Small intestine (tissue), 7 donors: Measurements from ENCODE around the gene MPL. TPM values are rescaled to one million over a fixed set of nuclear protein-coding genes. Genes with fewer than 3 reads are reported as not detected.

Experiments used
- DNase-seq, 2 donors: peaks; one replicate each; pipeline versions ENCODE4 v3.0.0 to v3.0.0-alpha.2; 2013
- FAIRE-seq: peaks from 2 replicates; lab custom pipeline; 2012; peaks lifted over from hg19 to GRCh38; lab: Jason Lieb, UNC
- H3K27ac ChIP-seq, 3 donors: one replicate each; pipeline ENCODE4 v1.5.1; 2013; ENCODE audit warnings: low read length in 2 of 3, mild to moderate bottlenecking in 2 of 3, control low read depth in 1 of 3, inconsistent platforms in 1 of 3, low read depth in 1 of 3, moderate library complexity in 1 of 3
- H3K27me3 ChIP-seq, 3 donors: one replicate each; pipeline ENCODE4 v1.6.1; 2013; ENCODE audit warnings: low read length in 3 of 3, inconsistent platforms in 1 of 3; ENCODE audit not compliant: control insufficient read depth in 3 of 3, insufficient read depth in 3 of 3
- H3K36me3 ChIP-seq, 3 donors: one replicate each; pipeline ENCODE4 v1.6.1; 2013; ENCODE audit warnings: low read length in 3 of 3, inconsistent platforms in 1 of 3, low read depth in 1 of 3, mild to moderate bottlenecking in 1 of 3, moderate library complexity in 1 of 3; ENCODE audit not compliant: control insufficient read depth in 3 of 3, insufficient read depth in 2 of 3
- H3K4me1 ChIP-seq, 3 donors: one replicate each; pipeline ENCODE4 v1.6.1; 2013; ENCODE audit warnings: low read length in 2 of 3, inconsistent platforms in 1 of 3, low read depth in 1 of 3, mild to moderate bottlenecking in 1 of 3, moderate library complexity in 1 of 3; ENCODE audit not compliant: control insufficient read depth in 3 of 3, insufficient read depth in 2 of 3
- H3K4me3 ChIP-seq, 3 donors: one replicate each; pipeline ENCODE4 v1.5.1; 2013; ENCODE audit warnings: low read length in 3 of 3, control low read depth in 1 of 3, inconsistent platforms in 1 of 3, low read depth in 1 of 3, mild to moderate bottlenecking in 1 of 3, moderate library complexity in 1 of 3
- H3K9me3 ChIP-seq, 2 donors: one replicate each; pipeline ENCODE4 v1.6.1; 2013; ENCODE audit warnings: low read depth in 1 of 2, low read length in 1 of 2; ENCODE audit not compliant: control insufficient read depth in 2 of 2, insufficient read depth in 1 of 2
- WGBS, 3 donors: extraction: QIAGEN DNeasy Blood & Tissue Kit; methylation state at CpG; one replicate each; pipeline ENCODE4 v1.1.7; 2013; 5-methylcytosine and 5-hydroxymethylcytosine counted together
- polyA plus RNA-seq, 4 donors: library from polyadenylated mRNA; stranded (reverse) in 3 of 4; unstranded in 1 of 4; fragments of 200-250 nt in 3 of 4; fragments of 120-200 nt in 1 of 4; gene quantifications; one replicate each; pipeline versions ENCODE4 v1.2.1 to v1.2.3, GENCODE V29; 2013
- donor health status: healthy with polysubstance abuse.
- donor health status: control.
- donor health status: control.
- donor health status: Bipolar disorder and iron deficiency.
- donor health status: healthy.

The MPL gene
- polyA plus RNA-seq, 4 donors = 0.16 TPM; not detected in 3

DNA sequence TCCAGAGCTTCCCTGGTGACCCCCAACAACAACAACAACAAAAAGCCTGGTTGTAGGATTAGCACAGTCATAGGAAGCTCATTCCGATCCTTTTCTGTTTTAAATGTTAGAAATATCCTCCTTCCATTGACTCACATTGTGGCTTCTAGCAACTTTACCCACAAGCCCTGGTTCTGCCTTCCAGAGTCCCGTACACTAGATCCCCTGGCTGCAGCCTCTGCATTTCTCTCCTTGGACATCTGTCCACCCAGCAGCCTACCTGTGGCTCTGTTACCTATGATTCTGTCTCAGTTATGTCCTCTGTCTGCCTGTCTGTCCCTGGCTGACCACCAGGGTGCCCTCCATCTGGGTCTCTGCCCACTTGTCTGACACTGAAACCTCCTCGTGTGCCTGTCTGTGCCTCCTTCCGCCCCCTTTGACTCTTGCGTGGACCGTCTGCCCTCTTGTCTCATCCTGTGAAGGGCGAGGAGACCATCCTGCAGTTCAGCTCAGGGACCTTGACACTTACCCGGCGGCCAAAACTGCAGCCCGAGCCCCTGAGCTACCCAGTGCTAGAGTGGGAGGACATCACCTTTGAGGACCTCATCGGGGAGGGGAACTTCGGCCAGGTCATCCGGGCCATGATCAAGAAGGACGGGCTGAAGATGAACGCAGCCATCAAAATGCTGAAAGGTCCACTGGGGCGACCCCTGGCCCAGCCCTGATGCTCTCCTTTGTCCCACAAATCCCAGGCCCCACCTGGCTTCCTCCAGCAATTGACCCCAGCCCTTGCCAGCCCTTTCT lies 20.7 kb upstream of the MPL start:
- Histone ChIP-seq H3K36me3 (peaks cover 0 to 3% (median 0%) of the 10 kb centered on the region in 3 donors), H3K27ac (no peak overlapping the region), H3K9me3 (no peaks in the 10 kb centered on the region), H3K4me3 (no peak overlapping the region), H3K4me1 (no peaks in the 10 kb centered on the region), H3K27me3 (no peaks in the 10 kb centered on the region)
- DNase-seq (no peak), FAIRE-seq (no peak)
- WGBS, 3 donors = 87 to 90% (median 90%) methylated on average over 16 of the region's 16 CpGs

DNA sequence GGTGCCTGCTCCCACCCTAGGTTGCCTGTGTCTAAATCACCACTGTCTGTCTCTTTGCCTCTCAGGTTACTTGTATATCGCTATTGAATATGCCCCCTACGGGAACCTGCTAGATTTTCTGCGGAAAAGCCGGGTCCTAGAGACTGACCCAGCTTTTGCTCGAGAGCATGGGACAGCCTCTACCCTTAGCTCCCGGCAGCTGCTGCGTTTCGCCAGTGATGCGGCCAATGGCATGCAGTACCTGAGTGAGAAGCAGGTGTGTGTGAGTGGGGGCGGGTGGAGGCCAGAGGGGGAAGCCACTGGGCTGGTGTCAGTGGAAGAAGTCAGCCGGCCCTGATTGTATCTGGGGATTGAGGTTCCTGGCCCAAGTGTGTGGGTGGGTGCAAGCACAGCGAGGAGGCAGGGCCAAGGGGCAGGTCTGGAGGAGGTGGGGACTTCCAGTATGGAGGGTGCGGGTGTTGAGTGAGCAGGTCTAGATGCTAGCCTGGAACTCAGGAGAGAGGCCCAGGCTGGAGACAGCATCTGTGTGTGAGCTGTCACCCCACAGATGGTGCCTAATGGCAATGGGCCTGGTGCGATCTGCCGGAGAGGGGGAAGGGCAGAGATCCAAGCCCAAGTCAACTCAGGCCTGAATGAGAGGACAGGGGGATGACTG lies 19.7 kb upstream of the MPL start:
- 86 to 94% (median 88%) methylated on average over 15 of the region's 15 CpGs for WGBS, 3 donors
- FAIRE-seq (no peak), DNase-seq (no peak)
- Histone ChIP-seq H3K4me3 (no peak overlapping the region), H3K4me1 (no peaks in the 10 kb centered on the region), H3K27ac (no peak overlapping the region), H3K9me3 (no peaks in the 10 kb centered on the region), H3K27me3 (no peaks in the 10 kb centered on the region), H3K36me3 (peaks cover 0 to 3% (median 0%) of the 10 kb centered on the region in 3 donors)

DNA sequence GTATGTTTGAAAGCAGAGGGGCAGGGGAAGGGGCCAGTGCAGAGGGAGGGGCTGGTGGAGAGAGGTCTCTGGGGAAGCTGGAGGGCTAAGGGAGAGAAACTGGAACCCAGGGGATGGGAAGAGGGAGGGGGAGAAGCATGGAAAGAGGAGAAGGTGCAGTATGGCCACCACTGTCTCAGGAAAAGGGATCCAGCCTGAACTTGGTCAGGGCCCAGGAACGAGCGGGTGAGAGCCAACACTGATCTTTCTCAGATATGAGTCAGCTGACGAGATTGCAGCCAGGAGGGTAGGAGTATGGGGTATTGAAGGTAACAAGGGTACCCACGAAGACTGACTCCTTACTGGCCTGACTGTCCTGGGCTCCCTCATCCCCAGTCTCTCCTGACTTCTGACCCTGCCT lies 18.8 kb upstream of the MPL start:
- no peaks in the 10 kb centered on the region for H3K9me3 ChIP-seq
- H3K36me3 ChIP-seq = peaks cover 0 to 3% (median 0%) of the 10 kb centered on the region in 3 donors
- no peaks in the 10 kb centered on the region for H3K27me3 ChIP-seq
- no peaks in the 10 kb centered on the region for H3K4me1 ChIP-seq
- H3K4me3 ChIP-seq = no peak overlapping the region
- WGBS, 3 donors = 76 to 81% (median 79%) methylated on average over 4 of the region's 4 CpGs
- H3K27ac ChIP-seq = no peak overlapping the region
- FAIRE-seq (no peak), DNase-seq (no peak)

DNA sequence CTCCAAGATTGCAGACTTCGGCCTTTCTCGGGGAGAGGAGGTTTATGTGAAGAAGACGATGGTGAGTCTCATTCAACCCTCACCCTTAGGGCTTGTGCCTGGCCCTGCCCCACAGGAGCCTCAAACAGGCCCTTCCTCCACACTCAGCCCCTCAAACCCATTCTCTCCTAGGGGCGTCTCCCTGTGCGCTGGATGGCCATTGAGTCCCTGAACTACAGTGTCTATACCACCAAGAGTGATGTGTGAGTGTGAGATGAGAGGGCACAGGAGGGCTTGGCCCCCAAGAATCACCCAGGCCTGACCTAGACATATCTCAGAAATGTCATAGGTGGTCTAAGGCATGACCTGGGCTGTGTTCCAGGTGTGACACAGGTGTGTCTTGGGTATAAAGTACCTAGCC lies 18.3 kb upstream of the MPL start:
- FAIRE-seq (no peak), DNase-seq (no peak)
- no peaks in the 10 kb centered on the region for H3K4me1 ChIP-seq
- no peak overlapping the region for H3K27ac ChIP-seq
- no peak overlapping the region for H3K4me3 ChIP-seq
- H3K9me3 ChIP-seq = no peaks in the 10 kb centered on the region
- WGBS, 3 donors = 87 to 93% (median 92%) methylated on average over 5 of the region's 5 CpGs
- H3K27me3 ChIP-seq = no peaks in the 10 kb centered on the region
- peaks cover 0 to 3% (median 0%) of the 10 kb centered on the region in 3 donors for H3K36me3 ChIP-seq

DNA sequence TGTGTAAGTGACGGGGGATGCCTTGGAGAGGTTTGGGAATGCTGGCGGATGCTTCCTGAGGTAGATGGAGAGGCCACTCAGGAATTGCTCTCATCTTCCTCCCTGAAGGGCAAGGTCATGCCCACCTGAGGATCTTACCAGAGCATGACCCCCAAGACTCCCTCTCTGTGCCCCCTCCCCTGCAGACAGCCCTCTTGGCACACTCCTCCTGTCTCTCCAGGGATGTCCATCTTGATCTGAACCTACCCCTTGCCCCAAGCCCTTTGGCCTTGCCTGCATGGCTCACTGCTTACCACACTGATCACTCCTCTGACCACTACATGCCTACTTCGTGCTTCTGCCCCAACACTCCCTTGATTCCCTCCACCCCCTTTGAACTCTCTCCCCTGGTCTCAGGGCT lies 17.9 kb upstream of the MPL start:
- H3K36me3 ChIP-seq = peaks cover 0 to 3% (median 0%) of the 10 kb centered on the region in 3 donors
- 64 to 100% (median 74%) methylated on average over 2 to 3 of the region's 3 CpGs for WGBS, 3 donors
- H3K9me3 ChIP-seq = no peaks in the 10 kb centered on the region
- FAIRE-seq (no peak), DNase-seq (no peak)
- no peak overlapping the region for H3K27ac ChIP-seq
- H3K4me3 ChIP-seq = no peak overlapping the region
- H3K4me1 ChIP-seq = no peaks in the 10 kb centered on the region
- H3K27me3 ChIP-seq = no peaks in the 10 kb centered on the region

DNA sequence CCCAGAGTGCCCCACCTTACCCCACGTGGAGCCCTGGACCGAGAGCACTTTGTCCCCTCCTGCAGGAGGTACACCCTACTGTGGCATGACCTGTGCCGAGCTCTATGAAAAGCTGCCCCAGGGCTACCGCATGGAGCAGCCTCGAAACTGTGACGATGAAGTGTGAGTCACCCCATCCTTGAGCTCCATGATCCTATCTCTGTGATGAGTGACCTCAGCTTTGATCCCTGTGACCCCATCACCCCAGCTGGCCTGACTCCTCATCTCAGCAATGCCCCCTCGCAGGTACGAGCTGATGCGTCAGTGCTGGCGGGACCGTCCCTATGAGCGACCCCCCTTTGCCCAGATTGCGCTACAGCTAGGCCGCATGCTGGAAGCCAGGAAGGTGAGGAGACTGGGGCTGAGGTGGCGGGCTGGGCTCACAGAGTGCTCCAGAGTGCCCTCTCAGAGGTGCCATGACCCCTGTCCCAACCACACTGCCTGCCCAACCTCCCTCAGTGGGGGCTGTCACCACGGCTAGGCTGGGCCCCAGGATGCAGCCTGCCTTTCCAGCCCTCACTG lies 16.2 kb upstream of the MPL start:
- 92 to 96% (median 95%) methylated on average over 16 of the region's 16 CpGs for WGBS, 3 donors
- Histone ChIP-seq H3K4me1 (no peaks in the 10 kb centered on the region), H3K27me3 (no peaks in the 10 kb centered on the region), H3K27ac (no peak overlapping the region), H3K36me3 (peaks cover 0 to 3% (median 0%) of the 10 kb centered on the region in 3 donors), H3K4me3 (no peak overlapping the region), H3K9me3 (no peaks in the 10 kb centered on the region)
- no peak for DNase-seq
- FAIRE-seq = no peak

GRCh38 chr1:43322506-43322905 lies 15.1 kb upstream of the MPL start:
- no peak for DNase-seq
- Histone ChIP-seq H3K27me3 (no peaks in the 10 kb centered on the region), H3K9me3 (no peaks in the 10 kb centered on the region), H3K36me3 (peaks cover 0 to 3% (median 0%) of the 10 kb centered on the region in 3 donors), H3K27ac (no peak overlapping the region), H3K4me3 (no peak overlapping the region), H3K4me1 (no peaks in the 10 kb centered on the region)
- no peak for FAIRE-seq
- WGBS, 3 donors = 88 to 97% (median 92%) methylated on average over 5 of the region's 5 CpGs

- H3K4me3 ChIP-seq = no peak overlapping the region
- H3K36me3 ChIP-seq = peaks cover 0 to 3% (median 0%) of the 10 kb centered on the region in 3 donors
- no peaks in the 10 kb centered on the region for H3K4me1 ChIP-seq
- DNase-seq = no peak
- WGBS, 3 donors = 90 to 96% (median 94%) methylated on average over 1 of the region's 1 CpG
- no peaks in the 10 kb centered on the region for H3K27me3 ChIP-seq
- no peak for FAIRE-seq
- no peak overlapping the region for H3K27ac ChIP-seq
- peaks cover 0 to 4% of the 10 kb centered on the region in 2 donors for H3K9me3 ChIP-seq
Observed at GRCh38 chr1:43324810-43325209, 12.8 kb upstream of the MPL start.
